Measurements from ENCODE around the gene SF3A2. TPM values are rescaled to one million over a fixed set of nuclear protein-coding genes. Genes with fewer than 3 reads are reported as not detected.

Gene SF3A2
- total and polyA plus RNA-seq, 2 donors (not counting 3 experiments of a cell fraction or from before 2014, with no cell fraction given) = 21.5 to 164 TPM

DNA sequence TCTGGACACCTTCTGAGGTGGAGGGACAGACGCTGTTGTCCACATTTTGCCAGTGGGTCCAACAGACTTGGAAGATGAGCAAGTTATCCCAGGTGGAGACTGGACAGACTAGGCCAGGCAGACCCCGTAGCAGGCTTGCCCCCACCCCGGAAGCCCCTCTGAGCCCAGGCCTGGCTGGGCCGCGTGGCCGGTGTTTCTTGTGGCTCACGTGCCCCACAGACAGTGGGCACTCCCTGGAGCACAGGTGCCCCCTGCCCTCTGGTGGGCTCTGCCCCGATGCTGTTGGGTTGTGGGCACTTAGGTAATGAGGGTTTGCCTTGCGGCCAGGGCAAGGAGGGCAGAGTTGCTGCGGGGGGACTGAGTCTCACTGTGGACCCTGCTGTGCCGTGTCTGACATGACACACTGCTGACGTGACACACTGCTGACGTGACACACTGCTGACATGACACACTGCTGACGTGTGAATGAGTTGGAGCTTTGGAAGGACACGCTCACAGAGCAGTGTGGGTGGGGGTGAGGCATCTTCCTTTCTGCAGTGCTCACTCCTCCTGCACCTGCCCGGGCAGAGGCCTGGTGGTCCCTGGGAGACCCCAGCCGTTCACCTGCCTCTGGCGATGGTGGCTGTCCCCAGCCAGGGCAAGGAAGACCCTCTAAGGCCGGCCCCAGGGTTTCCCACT, 47.8 kb upstream of the SF3A2 start:
- H3K36me3 ChIP-seq (ENCODE audit: control insufficient read depth in 2 of 2, extremely low read depth in 1 of 2, insufficient read depth in 2 of 2, low read length in 2 of 2) = peaks cover 7 to 51% of the 10 kb centered on the region in 2 experiments
- FAIRE-seq (no peak), DNase-seq (ENCODE audit: low read depth, low spot score) (no peak)
- no peak overlapping the region for H3K4me2 ChIP-seq (ENCODE audit: insufficient read depth, low read length)
- CTCF ChIA-PET = no interaction called here
- peaks cover 10% of the 10 kb centered on the region for H3K4me1 ChIP-seq (ENCODE audit: control insufficient read depth, extremely low read depth, insufficient read depth, low read length)
- H3K4me3 ChIP-seq (replicated peaks in 1 of 3; ENCODE audit: insufficient read depth in 1 of 3, low read depth in 1 of 3, low read length in 3 of 3) = no peak overlapping the region
- TF ChIP-seq FOS (IDR thresholded peaks at IDR 0.05; ENCODE audit: borderline replicate concordance, insufficient read depth, low read length) (no peak), JUN (IDR thresholded peaks at IDR 0.05; ENCODE audit: borderline replicate concordance, insufficient read depth, insufficient read length, low read depth) (no peak), POLR2AphosphoS5 (IDR thresholded peaks at IDR 0.05; ENCODE audit: insufficient read depth, low read depth, low read length) (no peak), EZH2 (IDR thresholded peaks at IDR 0.05; ENCODE audit: borderline replicate concordance, low read depth, low read length, severe bottlenecking) (no peak)
- peaks cover 27% of the 10 kb centered on the region for H3K79me2 ChIP-seq (ENCODE audit: control insufficient read depth, insufficient read depth, low read length)
- BruUV-seq (replicated peaks) = no TSS peak
- POLR2A ChIA-PET = no interaction called here
- H3K27ac ChIP-seq (ENCODE audit: insufficient read depth, low read depth, low read length) = no peak overlapping the region
- intact Hi-C loops (cut with micrococcal nuclease) (no loop called here), dilution Hi-C loops (cut with MboI; ENCODE audit: extremely low pct_ligation_motif_present, low sequenced_read_pairs) (no loop called here)
- H3K27me3 ChIP-seq (ENCODE audit: control insufficient read depth in 2 of 2, insufficient read depth in 2 of 2, low read length in 2 of 2) = no peaks in the 10 kb centered on the region
- no peaks in the 10 kb centered on the region for H4K20me1 ChIP-seq (replicated peaks; ENCODE audit: control insufficient read depth, extremely low read depth, insufficient read depth, low read length)
- H3K9ac ChIP-seq (replicated peaks; ENCODE audit: extremely low read depth, insufficient read depth, low read length) = no peak overlapping the region
- no peak overlapping the region for H2AFZ ChIP-seq (ENCODE audit: low read depth, low read length)
- H3K9me1 ChIP-seq (replicated peaks; ENCODE audit: control insufficient read depth, extremely low read depth, insufficient read depth, low read length) = no peaks in the 10 kb centered on the region
- H3K9me3 ChIP-seq (replicated peaks; ENCODE audit: control insufficient read depth, insufficient read depth, low read length) = no peaks in the 10 kb centered on the region

GRCh38 chr19:2189880-2190279, 46.7 kb upstream of the SF3A2 start:
- Histone ChIP-seq H3K27ac (ENCODE audit: insufficient read depth, low read depth, low read length) (no peak overlapping the region), H3K9me1 (replicated peaks; ENCODE audit: control insufficient read depth, extremely low read depth, insufficient read depth, low read length) (no peaks in the 10 kb centered on the region), H3K4me1 (ENCODE audit: control insufficient read depth, extremely low read depth, insufficient read depth, low read length) (peaks cover 10% of the 10 kb centered on the region), H3K9ac (replicated peaks; ENCODE audit: extremely low read depth, insufficient read depth, low read length) (no peak overlapping the region), H3K27me3 (ENCODE audit: control insufficient read depth in 2 of 2, insufficient read depth in 2 of 2, low read length in 2 of 2) (no peaks in the 10 kb centered on the region), H3K4me2 (ENCODE audit: insufficient read depth, low read length) (no peak overlapping the region), H2AFZ (ENCODE audit: low read depth, low read length) (no peak overlapping the region), H3K9me3 (replicated peaks; ENCODE audit: control insufficient read depth, insufficient read depth, low read length) (no peaks in the 10 kb centered on the region), H3K79me2 (ENCODE audit: control insufficient read depth, insufficient read depth, low read length) (peaks cover 18% of the 10 kb centered on the region), H3K36me3 (ENCODE audit: control insufficient read depth in 2 of 2, extremely low read depth in 1 of 2, insufficient read depth in 2 of 2, low read length in 2 of 2) (peaks cover 7 to 46% of the 10 kb centered on the region in 2 experiments), H4K20me1 (replicated peaks; ENCODE audit: control insufficient read depth, extremely low read depth, insufficient read depth, low read length) (no peaks in the 10 kb centered on the region), H3K4me3 (replicated peaks in 1 of 3; ENCODE audit: insufficient read depth in 1 of 3, low read depth in 1 of 3, low read length in 3 of 3) (no peak overlapping the region)
- DNase-seq (ENCODE audit: low read depth, low spot score) = no peak
- TF ChIP-seq POLR2A (IDR thresholded peaks at IDR 0.05; ENCODE audit: low read depth, low read length) (no peak), CTCF (IDR thresholded peaks at IDR 0.05; ENCODE audit: extremely low read depth in 1 of 2, insufficient read depth in 1 of 2, low read depth in 1 of 2, low read length in 2 of 2) (no peak), EZH2 (IDR thresholded peaks at IDR 0.05; ENCODE audit: borderline replicate concordance, low read depth, low read length, severe bottlenecking) (no peak), GATA2 (IDR thresholded peaks at IDR 0.05; ENCODE audit: insufficient read depth, insufficient read length, low read depth, low read length) (no peak), FOS (IDR thresholded peaks at IDR 0.05; ENCODE audit: borderline replicate concordance, insufficient read depth, low read length) (no peak), POLR2AphosphoS5 (IDR thresholded peaks at IDR 0.05; ENCODE audit: insufficient read depth, low read depth, low read length) (no peak), MYC (IDR thresholded peaks at IDR 0.05; ENCODE audit: low read depth, low read length) (no peak), JUN (IDR thresholded peaks at IDR 0.05; ENCODE audit: borderline replicate concordance, insufficient read depth, insufficient read length, low read depth) (no peak)
- TF ChIP-seq, protein P1, sequence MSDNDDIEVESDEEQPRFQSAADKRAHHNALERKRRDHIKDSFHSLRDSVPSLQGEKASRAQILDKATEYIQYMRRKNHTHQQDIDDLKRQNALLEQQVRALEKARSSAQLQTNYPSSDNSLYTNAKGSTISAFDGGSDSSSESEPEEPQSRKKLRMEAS (IDR thresholded peaks at IDR 0.05; ENCODE audit: insufficient read depth, insufficient read length) = no peak
- ChIA-PET POLR2A (no interaction called here), CTCF (interaction anchor here (1.2 kb wide), 1 partner anchor 21 kb away, joined by 3 read pairs; no protein-coding TSS in a partner anchor)
- no peak for FAIRE-seq
- BruUV-seq (replicated peaks) = no TSS peak
- intact Hi-C loops (cut with micrococcal nuclease) = no loop called here
- dilution Hi-C loops (cut with MboI; ENCODE audit: extremely low pct_ligation_motif_present, low sequenced_read_pairs) = no loop called here

All from endothelial cell of umbilical vein (primary cell).